Measurements from ENCODE around the gene SELP. TPM values are rescaled to one million over a fixed set of nuclear protein-coding genes. Genes with fewer than 3 reads are reported as not detected.

The SELP gene
- total and polyA plus RNA-seq, 2 of the 8 experiments (the other 6 are each of a cell fraction or from before 2014, with no cell fraction given) = not detected

DNA sequence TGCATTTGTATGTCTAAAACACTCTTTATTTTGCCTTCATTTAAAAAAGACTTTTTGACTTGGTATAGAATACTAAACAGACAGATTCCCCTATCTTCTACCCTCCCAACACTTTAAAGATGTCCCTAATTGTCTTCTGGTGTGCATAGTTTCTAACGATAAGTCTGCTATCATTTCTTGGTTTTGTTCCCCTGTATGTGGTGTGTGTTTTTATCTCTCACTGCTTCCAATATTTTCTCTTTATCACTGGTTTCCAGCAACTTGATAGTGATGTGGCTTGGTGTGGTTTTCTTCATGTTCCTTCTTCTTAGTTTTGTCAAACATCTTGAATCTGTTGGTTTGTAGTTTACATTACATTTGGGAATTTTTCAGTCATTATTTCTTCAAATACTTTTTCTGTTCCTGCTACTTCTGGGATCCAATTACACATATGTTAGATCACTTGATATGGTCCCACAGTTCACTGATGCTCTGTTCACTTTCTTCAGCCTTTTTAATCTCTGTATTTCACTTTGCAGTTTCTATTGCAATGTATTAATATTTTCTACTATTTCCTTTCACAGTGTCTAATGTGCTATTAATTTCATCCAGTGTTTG, 66.8 kb downstream of the SELP start:
- no peak overlapping the region for H3K4ac ChIP-seq (replicated peaks; ENCODE audit: insufficient read length, low read depth, low read length)
- no peaks in the 10 kb centered on the region for H4K20me1 ChIP-seq (replicated peaks in 1 of 2; ENCODE audit: control insufficient read depth in 1 of 2, insufficient read depth in 2 of 2, low read length in 2 of 2)
- H3K79me1 ChIP-seq (ENCODE audit: low read depth, low read length) = no peaks in the 10 kb centered on the region
- no peak overlapping the region for H3K23ac ChIP-seq (ENCODE audit: insufficient read length)
- H3K9ac ChIP-seq (replicated peaks in 1 of 4; ENCODE audit: extremely low read depth in 1 of 4, low read depth in 3 of 4, low read length in 3 of 4) = no peak overlapping the region
- no peak overlapping the region for H3K27ac ChIP-seq (ENCODE audit: low read depth, low read length)
- H2AK5ac ChIP-seq (ENCODE audit: low read depth, low read length) = no peak overlapping the region
- DNase-seq (ENCODE audit: low read depth in 1 of 2, low spot score in 2 of 2) = no peak
- no peak overlapping the region for H3K4me2 ChIP-seq (ENCODE audit: insufficient read depth in 1 of 2, low read depth in 2 of 2, low read length in 2 of 2)
- no peak overlapping the region for H3K18ac ChIP-seq (ENCODE audit: extremely low read depth, low read length)
- no peaks in the 10 kb centered on the region for H3K79me2 ChIP-seq (ENCODE audit: control insufficient read depth in 1 of 2, insufficient read depth in 2 of 2, low read length in 2 of 2)
- H3K4me3 ChIP-seq (ENCODE audit: extremely low read depth in 1 of 4, insufficient read depth in 2 of 4, low read depth in 3 of 4, low read length in 4 of 4) = no peak overlapping the region
- WGBS, 2 experiments (ENCODE audit: extremely low coverage in 1 of 2, insufficient coverage in 1 of 2, insufficient read length in 1 of 2, insufficient replicate concordance in 2 of 2, low coverage in 1 of 2, low lambda C conversion rate in 2 of 2, missing lambda C conversion rate in 1 of 2) = 88% methylated on average over 1 of the region's 1 CpG; no CpG with 5 or more reads in 1 of the 2 experiments
- no peaks in the 10 kb centered on the region for H3K4me1 ChIP-seq (replicated peaks in 1 of 4; ENCODE audit: control insufficient read depth in 3 of 4, insufficient read depth in 4 of 4, low read length in 3 of 4)
- H2BK5ac ChIP-seq (ENCODE audit: low read depth, low read length) = no peak overlapping the region
- ChIA-PET POLR2A (ENCODE audit: partially characterized antibody) (no interaction called here), CTCF (ENCODE audit: partially characterized antibody) (no interaction called here)
- no peak overlapping the region for H4K5ac ChIP-seq (ENCODE audit: insufficient read length, low read depth, low read length)
- no peaks in the 10 kb centered on the region for H3K9me3 ChIP-seq (ENCODE audit: insufficient read depth in 2 of 2, low read depth in 1 of 2, low read length in 1 of 2)
- TF ChIP-seq POU5F1 (IDR thresholded peaks at IDR 0.05; ENCODE audit: low read depth, low read length) = no peak
- no peak for TF ChIP-seq CBX5 (IDR thresholded peaks at IDR 0.05; ENCODE audit: low read depth, low read length)
- no peak for TF ChIP-seq CTBP2 (IDR thresholded peaks at IDR 0.05; ENCODE audit: borderline replicate concordance, insufficient read depth, insufficient read length, low read length)
- TF ChIP-seq TEAD4 (IDR thresholded peaks at IDR 0.05; ENCODE audit: low read depth, low read length) = no peak
- TF ChIP-seq EP300 (IDR thresholded peaks at IDR 0.05; ENCODE audit: borderline replicate concordance in 1 of 2, low read depth in 2 of 2, low read length in 2 of 2) = no peak
- no peak for TF ChIP-seq KDM5A (IDR thresholded peaks at IDR 0.05; ENCODE audit: low read length)
- no peak for TF ChIP-seq JUN (IDR thresholded peaks at IDR 0.05; ENCODE audit: low read depth, low read length)
- no peak for TF ChIP-seq RNF2 (IDR thresholded peaks at IDR 0.05; ENCODE audit: borderline replicate concordance, low read depth, low read length, missing control alignments, poor library complexity, severe bottlenecking)
- H3K27me3 ChIP-seq (replicated peaks in 1 of 4; ENCODE audit: control insufficient read depth in 3 of 4, extremely low read depth in 1 of 4, insufficient read depth in 3 of 4, low read length in 3 of 4) = no peaks in the 10 kb centered on the region
- H3K56ac ChIP-seq (replicated peaks; ENCODE audit: insufficient read length, low read depth, low read length) = no peak overlapping the region
- no peak overlapping the region for H3K14ac ChIP-seq (ENCODE audit: insufficient read length)
- H3K36me3 ChIP-seq (ENCODE audit: control insufficient read depth in 2 of 4, insufficient read depth in 4 of 4, low read length in 3 of 4) = no peaks in the 10 kb centered on the region
- H2AFZ ChIP-seq (ENCODE audit: low read length) = no peak overlapping the region
- no peak for FAIRE-seq
- no peak overlapping the region for H2BK15ac ChIP-seq (ENCODE audit: low read length)
- no peak overlapping the region for H2BK20ac ChIP-seq (ENCODE audit: low read length)
- no peak overlapping the region for H2BK120ac ChIP-seq (replicated peaks; ENCODE audit: low read depth, low read length)
- no peak overlapping the region for H4K91ac ChIP-seq (replicated peaks; ENCODE audit: insufficient read length, low read length)
- H4K8ac ChIP-seq (ENCODE audit: extremely low read depth, insufficient read depth, low read length) = no peak overlapping the region
- no peaks in the 10 kb centered on the region for H3K23me2 ChIP-seq (ENCODE audit: low read depth, low read length)
- H2BK12ac ChIP-seq (ENCODE audit: low read depth, low read length) = no peak overlapping the region
